ENCODE results near the gene FAM240A.

The FAM240A gene

DNA sequence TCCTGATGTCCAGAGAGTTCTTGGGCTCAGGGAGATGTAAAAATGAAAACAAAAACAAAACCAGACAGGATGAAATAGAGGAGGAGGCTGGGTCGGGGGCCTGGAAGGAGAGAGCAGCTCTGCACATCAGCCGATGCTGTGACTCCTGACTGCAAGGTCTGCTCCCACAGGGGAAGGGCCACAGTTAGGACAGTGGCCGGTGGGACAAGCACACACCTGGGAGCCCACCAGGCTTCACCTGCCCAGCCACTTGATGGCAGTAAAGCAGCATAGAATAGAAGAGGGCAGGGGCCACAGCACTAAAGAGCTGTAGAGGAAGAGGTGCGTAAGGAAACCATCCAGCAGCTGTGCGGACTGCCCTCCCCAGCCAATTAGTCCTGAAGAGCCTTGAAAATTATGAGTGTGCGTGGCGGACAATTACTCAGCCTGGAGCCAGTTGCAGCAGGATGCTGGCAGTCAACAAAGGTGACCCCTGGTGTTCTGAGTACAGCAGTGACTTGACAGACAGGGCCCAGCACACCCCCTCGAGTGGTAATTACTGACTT is 51.3 kb downstream of the FAM240A start:
- no peak overlapping the region for H2AFZ ChIP-seq (ENCODE audit: low read length, unreplicated experiment)
- H3K36me3 ChIP-seq (ENCODE audit: insufficient read depth, low read length), result no peaks in the 10 kb centered on the region
- H3K79me2 ChIP-seq (ENCODE audit: control insufficient read depth, insufficient read depth, low read length, unreplicated experiment), result no peaks in the 10 kb centered on the region
- H3K27ac ChIP-seq (ENCODE audit: low read depth, low read length), result no peak overlapping the region
- H3K4me1 ChIP-seq (ENCODE audit: control insufficient read depth, insufficient read depth, low read length, unreplicated experiment), result peaks cover 12% of the 10 kb centered on the region
- no peaks in the 10 kb centered on the region for H3K27me3 ChIP-seq (ENCODE audit: insufficient read depth, low read length)
- H3K4me3 ChIP-seq (ENCODE audit: low read depth, low read length), result no peak overlapping the region

DNA sequence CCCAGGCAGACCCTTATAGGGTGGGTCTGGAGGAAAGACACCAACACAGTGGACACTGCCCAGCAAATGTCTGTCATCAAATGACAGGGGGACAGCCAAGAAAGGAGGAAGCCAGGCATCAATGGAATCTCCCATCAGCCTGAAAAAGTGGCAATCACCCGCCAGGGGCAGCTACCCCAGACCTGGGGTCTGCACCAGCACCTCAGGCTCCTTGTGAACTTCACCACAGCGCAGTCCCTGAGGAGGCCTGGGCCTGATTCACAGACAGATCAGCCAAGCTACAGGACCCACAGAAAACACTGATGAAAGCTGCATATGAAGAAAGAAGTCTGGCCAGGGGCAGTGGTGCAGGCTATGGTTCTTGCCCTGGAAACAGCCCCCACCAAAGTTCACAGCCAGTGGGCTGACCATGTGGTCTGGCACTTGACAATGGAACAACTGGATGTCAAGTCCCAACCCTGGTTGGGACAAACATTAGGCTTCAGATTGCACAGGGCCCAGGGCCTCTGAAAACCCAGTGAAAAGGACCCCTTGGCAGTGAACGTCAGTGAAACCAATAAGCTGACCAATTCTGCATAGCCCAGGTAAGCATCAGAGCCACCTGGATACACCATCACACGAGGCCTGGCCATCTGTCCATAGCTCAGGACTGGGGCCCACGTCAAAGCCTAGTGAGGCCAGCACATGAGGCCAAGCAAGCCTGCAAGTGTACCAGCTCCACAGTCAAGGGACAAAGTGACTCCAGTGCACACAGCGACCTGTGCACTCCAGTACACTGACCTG is 52.1 kb downstream of the FAM240A start:
- H3K27ac ChIP-seq (ENCODE audit: low read depth, low read length), result no peak overlapping the region
- H3K4me3 ChIP-seq (ENCODE audit: low read depth, low read length), result no peak overlapping the region
- H3K27me3 ChIP-seq (ENCODE audit: insufficient read depth, low read length), result no peaks in the 10 kb centered on the region
- H2AFZ ChIP-seq (ENCODE audit: low read length, unreplicated experiment), result no peak overlapping the region
- H3K79me2 ChIP-seq (ENCODE audit: control insufficient read depth, insufficient read depth, low read length, unreplicated experiment), result no peaks in the 10 kb centered on the region
- peaks cover 12% of the 10 kb centered on the region for H3K4me1 ChIP-seq (ENCODE audit: control insufficient read depth, insufficient read depth, low read length, unreplicated experiment)
- H3K36me3 ChIP-seq (ENCODE audit: insufficient read depth, low read length), result no peaks in the 10 kb centered on the region

DNA sequence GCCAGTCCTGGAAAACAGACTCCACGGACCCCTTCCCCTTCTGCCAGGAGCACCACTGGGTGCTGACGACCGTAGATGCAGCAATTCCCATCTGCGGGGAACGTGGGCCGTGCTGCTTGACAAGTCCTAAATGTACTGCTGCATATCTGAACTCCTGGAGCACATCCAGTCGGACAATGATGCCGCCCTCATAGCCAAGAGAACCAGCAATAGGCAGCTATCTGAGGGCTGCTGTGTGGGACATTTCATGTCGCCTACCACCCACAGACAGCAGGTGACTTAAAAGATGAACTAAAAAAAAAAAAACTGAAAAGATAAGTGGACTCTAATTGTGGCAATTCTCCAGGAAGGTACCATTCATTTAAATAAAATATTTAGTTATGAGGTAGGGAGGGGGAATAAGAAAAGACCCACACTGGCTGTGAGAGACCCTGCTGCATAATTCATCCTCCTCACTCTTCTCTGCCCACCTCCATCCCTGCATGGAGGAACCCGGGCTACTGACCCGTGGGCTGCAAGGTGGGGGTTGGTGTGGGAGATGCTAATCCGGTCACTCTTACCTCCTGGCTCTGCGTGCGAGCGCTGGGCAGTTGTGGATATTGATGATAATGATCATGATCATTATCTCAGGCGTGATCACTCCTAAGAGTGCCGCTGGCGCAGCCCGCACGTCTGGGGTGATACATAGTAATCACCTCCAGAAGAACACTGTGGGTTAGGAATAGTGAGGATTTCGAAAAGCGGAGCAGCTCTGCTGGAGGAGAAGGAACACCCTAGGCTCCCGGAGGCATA is 52.8 kb downstream of the FAM240A start:
- H3K79me2 ChIP-seq (ENCODE audit: control insufficient read depth, insufficient read depth, low read length, unreplicated experiment), result no peaks in the 10 kb centered on the region
- H3K4me3 ChIP-seq (ENCODE audit: low read depth, low read length), result no peak overlapping the region
- H3K36me3 ChIP-seq (ENCODE audit: insufficient read depth, low read length), result no peaks in the 10 kb centered on the region
- H3K27ac ChIP-seq (ENCODE audit: low read depth, low read length), result no peak overlapping the region
- H2AFZ ChIP-seq (ENCODE audit: low read length, unreplicated experiment), result no peak overlapping the region
- no peaks in the 10 kb centered on the region for H3K27me3 ChIP-seq (ENCODE audit: insufficient read depth, low read length)
- peaks cover 12% of the 10 kb centered on the region for H3K4me1 ChIP-seq (ENCODE audit: control insufficient read depth, insufficient read depth, low read length, unreplicated experiment)

DNA sequence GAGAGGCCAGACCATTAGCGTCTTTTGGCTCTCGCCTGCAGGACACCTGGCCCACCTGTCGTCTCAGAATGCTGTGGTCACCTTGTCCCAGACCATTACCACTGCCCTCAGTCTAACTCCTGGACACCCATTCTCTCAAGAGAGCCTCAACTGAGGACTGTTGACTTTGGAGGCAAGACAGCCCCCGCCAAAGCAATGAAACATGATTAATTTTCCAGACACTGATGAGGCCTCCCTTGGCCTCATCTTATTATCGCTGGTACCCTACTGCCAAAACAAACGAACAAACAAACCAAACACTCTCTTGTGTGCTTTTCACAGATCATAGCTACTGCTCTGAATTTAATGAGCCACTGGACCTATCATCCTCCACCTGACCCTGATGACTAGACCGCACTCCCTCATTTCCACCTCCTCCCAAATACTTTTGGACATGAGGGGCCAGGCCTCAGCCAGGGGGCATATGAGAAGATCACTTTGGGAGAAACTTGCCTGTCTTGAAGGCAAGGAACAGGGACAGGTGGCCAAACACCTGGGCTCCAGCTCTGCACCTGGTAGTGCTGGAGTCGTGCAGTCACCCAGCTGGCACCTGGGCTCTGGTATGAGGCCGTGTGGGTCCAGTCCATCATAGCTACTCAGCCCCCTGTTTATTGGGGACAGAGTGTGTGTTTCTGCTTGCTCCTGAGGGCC is 53.6 kb downstream of the FAM240A start:
- Histone ChIP-seq H3K27me3 (ENCODE audit: insufficient read depth, low read length) (no peaks in the 10 kb centered on the region), H3K27ac (ENCODE audit: low read depth, low read length) (no peak overlapping the region), H3K4me3 (ENCODE audit: low read depth, low read length) (no peak overlapping the region), H3K36me3 (ENCODE audit: insufficient read depth, low read length) (no peaks in the 10 kb centered on the region), H3K79me2 (ENCODE audit: control insufficient read depth, insufficient read depth, low read length, unreplicated experiment) (no peaks in the 10 kb centered on the region), H3K4me1 (ENCODE audit: control insufficient read depth, insufficient read depth, low read length, unreplicated experiment) (peaks cover 12% of the 10 kb centered on the region), H2AFZ (ENCODE audit: low read length, unreplicated experiment) (no peak overlapping the region)

DNA sequence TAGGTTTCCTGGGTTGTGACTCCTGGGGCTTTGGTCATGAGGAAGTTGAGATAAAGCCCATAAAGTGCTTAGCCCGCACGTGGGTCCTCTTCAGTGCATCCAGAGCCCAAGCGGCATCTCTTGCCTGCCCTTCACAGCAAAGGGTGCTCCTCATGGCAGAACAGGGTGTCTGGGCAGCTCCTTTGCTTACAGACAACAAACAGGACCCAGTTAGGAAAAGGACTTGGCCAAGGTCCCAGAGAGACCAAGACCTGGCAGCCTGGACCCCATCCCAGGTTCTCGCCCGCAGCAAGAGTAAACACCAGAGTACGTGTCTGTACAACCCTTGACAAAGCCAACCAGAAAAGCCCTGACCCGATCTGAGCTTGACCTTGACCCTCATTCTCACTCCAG is 54.1 kb downstream of the FAM240A start:
- Histone ChIP-seq H3K27ac (ENCODE audit: low read depth, low read length) (no peak overlapping the region), H3K4me1 (ENCODE audit: control insufficient read depth, insufficient read depth, low read length, unreplicated experiment) (peaks cover 12% of the 10 kb centered on the region), H3K36me3 (ENCODE audit: insufficient read depth, low read length) (no peaks in the 10 kb centered on the region), H3K79me2 (ENCODE audit: control insufficient read depth, insufficient read depth, low read length, unreplicated experiment) (no peaks in the 10 kb centered on the region), H3K4me3 (ENCODE audit: low read depth, low read length) (no peak overlapping the region), H3K27me3 (ENCODE audit: insufficient read depth, low read length) (no peaks in the 10 kb centered on the region), H2AFZ (ENCODE audit: low read length, unreplicated experiment) (no peak overlapping the region)

DNA sequence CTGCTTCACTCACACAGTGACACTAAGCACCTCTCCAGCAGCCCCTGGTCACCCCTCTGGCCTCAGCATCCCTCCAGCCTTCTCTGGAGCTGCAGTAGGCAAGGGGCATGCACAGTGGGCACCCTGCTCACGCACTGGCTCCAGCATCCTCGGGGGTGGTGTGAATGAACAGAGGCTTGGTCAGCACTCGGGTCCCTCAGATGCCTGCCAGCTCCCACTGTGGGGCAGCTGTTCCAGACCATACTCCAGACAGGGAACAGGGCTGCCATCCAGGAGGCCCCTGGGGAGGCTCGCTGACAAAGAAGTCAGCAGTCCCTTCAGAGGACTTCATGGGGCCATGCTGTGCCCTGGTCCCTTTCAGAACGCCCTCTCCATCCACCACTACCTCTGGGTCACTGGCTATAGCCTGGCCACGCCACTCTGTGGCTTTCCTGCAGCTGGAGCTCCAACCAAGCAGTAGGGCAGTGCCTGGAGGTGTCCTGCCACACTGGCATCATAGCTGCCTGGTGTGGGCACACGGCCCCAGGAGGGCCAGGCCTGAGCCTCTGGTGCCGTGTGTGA is 54.8 kb downstream of the FAM240A start:
- Histone ChIP-seq H3K27ac (ENCODE audit: low read depth, low read length) (no peak overlapping the region), H3K4me1 (ENCODE audit: control insufficient read depth, insufficient read depth, low read length, unreplicated experiment) (peaks cover 12% of the 10 kb centered on the region), H3K79me2 (ENCODE audit: control insufficient read depth, insufficient read depth, low read length, unreplicated experiment) (no peaks in the 10 kb centered on the region), H3K36me3 (ENCODE audit: insufficient read depth, low read length) (no peaks in the 10 kb centered on the region), H3K27me3 (ENCODE audit: insufficient read depth, low read length) (no peaks in the 10 kb centered on the region), H3K4me3 (ENCODE audit: low read depth, low read length) (no peak overlapping the region), H2AFZ (ENCODE audit: low read length, unreplicated experiment) (no peak overlapping the region)

DNA sequence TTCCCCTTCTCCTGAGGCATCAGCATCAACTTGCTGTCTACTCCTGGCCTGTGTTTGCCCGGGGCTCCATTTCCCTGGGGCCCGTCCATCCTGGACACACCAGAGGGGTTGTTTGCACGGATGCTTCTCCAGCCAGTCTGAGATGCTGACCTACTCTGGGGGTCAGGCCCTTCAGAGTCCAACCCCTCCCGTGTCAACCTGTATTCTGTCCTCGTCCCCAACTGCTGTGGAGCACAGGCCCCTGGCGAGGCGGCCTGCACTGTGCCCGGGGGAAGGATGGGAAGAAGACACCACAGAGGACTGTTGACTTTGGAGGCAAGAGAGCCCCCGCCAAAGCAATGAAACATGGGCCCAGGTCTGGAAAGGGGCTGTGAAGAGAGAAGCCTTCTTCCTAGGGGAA is 55.3 kb downstream of the FAM240A start:
- no peak overlapping the region for H3K27ac ChIP-seq (ENCODE audit: low read depth, low read length)
- no peak overlapping the region for H3K4me3 ChIP-seq (ENCODE audit: low read depth, low read length)
- H3K79me2 ChIP-seq (ENCODE audit: control insufficient read depth, insufficient read depth, low read length, unreplicated experiment), result no peaks in the 10 kb centered on the region
- H3K27me3 ChIP-seq (ENCODE audit: insufficient read depth, low read length), result no peaks in the 10 kb centered on the region
- H2AFZ ChIP-seq (ENCODE audit: low read length, unreplicated experiment), result no peak overlapping the region
- peaks cover 10% of the 10 kb centered on the region for H3K4me1 ChIP-seq (ENCODE audit: control insufficient read depth, insufficient read depth, low read length, unreplicated experiment)
- no peaks in the 10 kb centered on the region for H3K36me3 ChIP-seq (ENCODE audit: insufficient read depth, low read length)

DNA sequence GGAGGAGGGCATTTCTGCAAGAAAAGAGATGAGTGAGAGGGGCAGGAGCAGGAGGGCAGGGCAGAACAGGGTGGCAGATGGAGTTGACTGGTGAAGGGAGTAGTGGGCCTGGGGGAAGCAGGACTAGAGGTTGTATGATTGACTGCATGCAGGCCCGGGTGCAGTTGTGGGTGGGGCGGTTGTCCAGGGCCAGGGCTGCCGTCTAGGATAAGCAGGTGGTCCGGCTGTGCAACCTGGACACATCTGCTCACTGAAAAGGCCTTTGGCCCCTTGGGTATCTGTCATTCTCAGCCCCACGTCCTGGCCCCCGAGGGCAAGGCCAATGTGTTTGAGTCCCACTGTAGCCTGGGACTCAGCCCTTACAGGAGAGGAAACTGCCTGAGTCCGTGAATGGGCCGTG is 55.8 kb downstream of the FAM240A start:
- Histone ChIP-seq H3K4me1 (ENCODE audit: control insufficient read depth, insufficient read depth, low read length, unreplicated experiment) (peaks cover 5% of the 10 kb centered on the region), H3K27me3 (ENCODE audit: insufficient read depth, low read length) (no peaks in the 10 kb centered on the region), H3K27ac (ENCODE audit: low read depth, low read length) (no peak overlapping the region), H2AFZ (ENCODE audit: low read length, unreplicated experiment) (no peak overlapping the region), H3K4me3 (ENCODE audit: low read depth, low read length) (no peak overlapping the region), H3K36me3 (ENCODE audit: insufficient read depth, low read length) (no peaks in the 10 kb centered on the region), H3K79me2 (ENCODE audit: control insufficient read depth, insufficient read depth, low read length, unreplicated experiment) (no peaks in the 10 kb centered on the region)

DNA sequence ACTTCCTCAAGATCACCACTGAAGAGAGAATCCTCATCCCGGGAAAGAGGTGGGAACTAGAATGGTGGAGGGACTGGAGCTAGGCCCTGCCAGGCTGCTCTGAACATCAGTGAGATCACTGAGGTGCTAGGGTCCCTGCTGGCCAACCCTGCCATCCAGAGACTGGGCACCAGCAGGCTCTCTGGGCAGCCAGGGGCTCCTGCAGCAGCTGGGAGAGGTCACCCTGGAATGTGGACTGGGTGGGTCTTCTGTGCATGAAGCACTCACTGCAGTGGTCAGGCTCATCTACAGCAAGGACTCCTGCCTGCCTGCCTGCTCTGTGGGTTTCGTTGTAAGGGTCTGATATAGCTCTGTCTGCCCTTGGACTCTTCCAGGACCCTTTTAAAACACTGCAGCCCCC is 56.3 kb downstream of the FAM240A start:
- peaks cover under 1% of the 10 kb centered on the region for H3K4me1 ChIP-seq (ENCODE audit: control insufficient read depth, insufficient read depth, low read length, unreplicated experiment)
- H3K27ac ChIP-seq (ENCODE audit: low read depth, low read length), result no peak overlapping the region
- H3K36me3 ChIP-seq (ENCODE audit: insufficient read depth, low read length), result no peaks in the 10 kb centered on the region
- no peak overlapping the region for H2AFZ ChIP-seq (ENCODE audit: low read length, unreplicated experiment)
- no peaks in the 10 kb centered on the region for H3K79me2 ChIP-seq (ENCODE audit: control insufficient read depth, insufficient read depth, low read length, unreplicated experiment)
- no peak overlapping the region for H3K4me3 ChIP-seq (ENCODE audit: low read depth, low read length)
- H3K27me3 ChIP-seq (ENCODE audit: insufficient read depth, low read length), result no peaks in the 10 kb centered on the region

DNA sequence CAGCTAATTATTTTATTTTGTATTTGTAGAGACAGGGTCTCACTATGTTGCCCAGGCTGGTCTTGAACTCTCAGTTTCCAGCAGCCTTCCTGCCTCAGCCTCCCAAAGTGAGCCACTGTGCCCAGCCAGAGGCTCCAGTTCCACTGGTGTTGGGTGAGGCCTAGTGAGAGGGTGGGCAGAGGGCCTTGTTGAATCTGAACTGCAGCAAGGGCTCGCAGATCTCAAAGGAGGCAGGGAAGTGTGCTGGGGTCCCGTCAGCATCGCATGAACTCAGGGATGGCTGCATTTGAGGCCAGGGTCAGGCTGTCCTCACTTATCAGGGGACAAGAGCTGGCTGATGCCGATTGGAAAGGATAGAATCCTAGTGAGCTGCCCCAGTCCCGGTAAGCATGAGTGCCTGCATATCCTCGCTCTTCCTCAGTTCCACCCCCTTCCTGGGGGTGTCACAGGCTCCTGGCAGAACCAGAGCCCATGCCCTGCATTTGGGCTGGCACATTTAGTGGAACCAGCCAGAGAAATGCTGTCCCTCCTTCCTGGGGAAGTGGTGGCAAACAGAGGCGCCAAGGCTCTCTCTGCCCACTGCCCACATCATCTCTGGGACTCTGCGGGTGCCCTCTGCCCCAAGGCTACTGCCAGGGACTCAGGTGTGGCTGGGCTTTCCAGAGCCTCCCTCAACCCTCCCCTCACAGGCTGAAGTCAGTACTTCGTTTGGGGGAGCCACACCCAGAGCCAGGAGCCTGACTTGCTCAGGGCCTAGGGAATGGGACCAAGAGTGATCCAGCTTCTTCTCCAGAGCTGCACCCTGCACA is 57.1 kb downstream of the FAM240A start:
- no peaks in the 10 kb centered on the region for H3K36me3 ChIP-seq (ENCODE audit: insufficient read depth, low read length)
- H3K27ac ChIP-seq (ENCODE audit: low read depth, low read length), result no peak overlapping the region
- H3K27me3 ChIP-seq (ENCODE audit: insufficient read depth, low read length), result no peaks in the 10 kb centered on the region
- no peak overlapping the region for H3K4me3 ChIP-seq (ENCODE audit: low read depth, low read length)
- no peaks in the 10 kb centered on the region for H3K4me1 ChIP-seq (ENCODE audit: control insufficient read depth, insufficient read depth, low read length, unreplicated experiment)
- H3K79me2 ChIP-seq (ENCODE audit: control insufficient read depth, insufficient read depth, low read length, unreplicated experiment), result no peaks in the 10 kb centered on the region
- H2AFZ ChIP-seq (ENCODE audit: low read length, unreplicated experiment), result no peak overlapping the region
